GM19025 (cell line): ENCODE measurements around the gene AHNAK.
"Not testable (repeated sequence)": the region's sequence is repeated elsewhere in the genome, so short reads cannot be mapped to it uniquely, and the experiment has no call there.

Experiments used
- ATAC-seq: cut with Tn5 transposase; IDR thresholded peaks from one replicate; pipeline ENCODE4 v1.9.1; 2021; ENCODE audit warnings: mild to moderate bottlenecking, low read depth, moderate library complexity; ENCODE audit not compliant: unreplicated experiment

The AHNAK gene

DNA sequence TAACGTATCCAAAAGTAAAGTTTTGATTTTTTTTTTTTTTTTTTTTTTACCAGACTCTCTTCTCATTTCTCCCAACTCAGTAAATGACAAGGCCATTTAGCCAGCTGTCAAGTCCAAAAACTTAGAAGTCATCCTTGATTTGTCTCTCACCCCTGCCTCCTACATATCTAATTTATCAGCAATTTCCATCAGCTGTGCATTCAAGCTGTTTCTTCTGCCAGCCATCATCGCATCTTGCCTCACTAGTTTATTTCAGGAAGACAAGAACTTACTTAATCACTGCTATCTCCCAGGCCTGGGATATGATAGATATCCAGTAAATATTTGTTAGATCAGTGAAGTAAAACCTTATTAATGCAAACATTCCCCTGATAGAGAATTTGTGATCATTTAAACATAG lies 80.2 kb downstream of the AHNAK start:
- ATAC-seq, result no peak

DNA sequence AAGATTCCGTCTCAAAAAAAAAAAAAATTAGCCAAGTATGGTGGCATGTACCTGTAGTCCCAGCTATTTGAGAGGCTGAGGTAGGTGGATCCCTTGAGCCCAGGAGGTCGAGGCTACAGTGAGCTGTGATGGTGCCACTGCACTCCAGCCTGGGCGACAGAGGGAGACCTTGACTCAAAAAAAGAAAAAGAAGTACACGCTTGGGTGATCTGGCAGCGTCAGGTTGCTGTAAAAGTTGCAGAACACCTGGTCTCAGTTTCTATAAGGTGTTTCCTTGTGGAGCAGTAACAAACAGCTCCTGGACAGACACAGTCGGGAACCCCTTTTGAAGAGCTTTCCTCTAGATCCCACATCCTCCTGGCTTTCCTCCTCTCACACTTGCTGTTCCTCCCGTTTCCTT lies 82.0 kb downstream of the AHNAK start:
- ATAC-seq, result no peak

DNA sequence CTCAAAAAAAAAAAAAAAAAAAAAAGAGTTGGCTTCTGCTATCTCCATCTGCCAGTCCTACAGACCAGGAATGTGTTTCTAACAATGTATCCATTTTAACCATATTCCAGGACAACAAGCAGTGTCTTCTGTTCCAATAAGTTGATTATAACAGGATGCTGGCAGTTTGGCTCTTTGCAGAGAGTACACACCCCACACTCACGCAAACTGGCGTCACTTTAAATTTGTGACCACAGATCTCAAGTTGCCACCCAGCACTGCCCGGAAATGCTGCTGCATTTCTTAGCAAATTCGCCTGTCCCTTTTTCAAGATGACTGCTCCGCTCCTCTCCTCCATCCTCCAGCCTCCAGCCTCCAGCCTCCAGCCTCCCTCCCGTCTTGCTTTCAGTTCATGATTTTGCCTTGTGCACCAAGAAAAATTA lies 83.5 kb downstream of the AHNAK start:
- no peak for ATAC-seq

DNA sequence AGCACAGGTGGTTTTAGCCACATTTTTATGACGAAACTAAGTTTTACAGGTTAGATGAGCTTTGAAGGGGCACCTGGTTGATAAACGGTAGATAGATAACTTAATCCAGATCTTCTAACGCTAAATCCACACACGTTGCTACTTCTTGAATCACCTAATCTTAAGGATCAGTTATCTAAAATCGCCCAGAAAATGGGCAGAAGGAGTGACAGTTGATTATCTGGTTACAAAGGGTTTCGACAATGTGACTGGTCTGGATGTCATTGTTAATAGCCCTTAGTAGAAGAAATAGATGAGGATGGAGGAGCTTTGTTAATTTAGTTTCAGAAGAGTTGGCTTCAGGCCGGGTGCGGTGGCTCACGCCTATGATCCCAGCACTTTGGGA lies 84.1 kb downstream of the AHNAK start:
- no peak for ATAC-seq

DNA sequence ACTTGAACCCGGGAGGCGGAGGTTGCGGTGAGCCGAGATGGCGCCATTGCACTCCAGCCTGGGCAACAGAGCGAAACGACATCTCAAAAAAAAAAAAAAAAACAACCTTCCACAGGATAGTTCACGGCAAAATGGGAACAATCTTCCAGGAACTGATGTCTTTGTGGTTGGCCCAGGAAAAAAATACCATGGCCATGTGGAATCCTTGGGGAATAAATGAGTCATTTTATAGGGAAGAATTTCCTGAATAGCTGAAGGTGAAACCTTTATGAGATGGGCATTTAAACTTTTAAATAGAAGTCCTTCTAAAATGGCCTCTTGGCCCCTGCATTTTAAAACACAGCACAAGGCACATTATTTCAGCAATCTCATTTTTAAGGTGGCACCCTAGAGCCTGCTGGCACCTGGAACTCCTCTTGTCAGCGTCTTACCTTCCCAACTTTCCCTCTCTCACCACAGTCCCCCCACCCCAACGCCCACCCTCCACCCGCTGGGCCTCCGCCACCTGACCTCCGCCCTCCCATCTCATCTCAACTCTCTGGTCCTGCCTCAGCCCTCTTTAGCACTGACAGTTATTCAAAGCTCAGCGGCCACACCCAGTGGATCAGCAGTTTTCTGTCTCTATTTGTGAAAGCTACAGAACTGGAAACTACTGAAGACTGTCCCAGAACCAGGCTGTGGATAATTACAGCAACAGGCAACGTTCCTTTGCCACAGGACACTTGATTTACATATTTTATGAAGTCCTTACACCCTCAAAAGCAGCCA lies 84.7 kb downstream of the AHNAK start:
- ATAC-seq, result no peak

DNA sequence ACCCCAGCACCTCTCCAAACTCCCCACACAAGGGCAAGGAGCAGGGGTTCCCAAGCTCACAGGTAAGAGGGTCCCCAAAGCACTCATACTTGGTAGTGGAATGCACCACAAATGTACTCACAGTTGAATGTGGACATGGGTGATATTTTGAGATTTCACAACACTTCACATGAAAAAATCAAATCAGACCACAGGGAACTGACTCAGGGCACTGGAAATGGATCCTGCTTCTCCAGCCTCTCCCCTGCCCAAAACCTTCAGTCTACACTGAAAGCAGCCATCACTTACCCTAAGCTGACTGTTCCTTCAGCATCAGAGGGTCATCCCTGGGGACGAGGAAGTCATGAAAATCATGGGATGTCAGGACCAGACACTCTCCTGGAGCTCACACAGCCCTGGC lies 87.5 kb downstream of the AHNAK start:
- no peak for ATAC-seq

DNA sequence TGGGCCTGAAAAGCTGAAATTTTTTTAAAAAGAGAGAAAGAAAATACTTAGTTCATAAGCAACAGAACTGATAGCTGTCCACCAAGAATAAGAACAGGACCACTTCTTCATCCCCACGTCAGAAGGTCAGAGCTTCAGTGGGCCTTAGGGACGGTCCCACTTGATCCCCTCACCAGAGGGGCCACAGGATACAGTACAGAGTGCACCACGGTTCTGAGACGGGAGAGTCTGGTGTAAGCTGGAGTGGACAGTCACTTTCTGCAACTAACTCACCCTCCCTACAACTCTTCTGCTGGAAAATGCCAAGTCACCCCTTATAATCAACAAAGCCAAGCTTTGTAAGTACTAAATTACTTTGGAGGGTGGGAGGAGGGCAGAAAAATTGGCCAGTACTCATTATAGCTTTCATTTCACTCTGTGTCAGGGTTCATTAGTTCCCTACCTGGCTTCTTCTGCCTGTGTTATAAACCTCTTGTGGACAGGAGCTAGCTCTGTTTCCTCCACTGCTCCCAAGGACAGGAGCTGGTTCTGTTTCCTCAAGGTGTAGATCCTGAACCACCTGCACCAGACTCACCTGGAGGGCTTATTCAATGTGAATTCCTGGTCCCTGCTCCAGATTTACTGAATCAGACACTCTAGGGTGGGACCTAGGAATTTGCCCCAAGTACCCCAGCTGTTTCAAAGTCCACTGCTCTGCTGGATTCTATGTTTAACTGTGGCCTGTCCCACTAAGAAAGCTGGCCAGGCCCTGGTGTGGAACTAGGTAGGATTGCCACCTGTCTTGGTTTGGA lies 88.2 kb downstream of the AHNAK start:
- ATAC-seq, result no peak

DNA sequence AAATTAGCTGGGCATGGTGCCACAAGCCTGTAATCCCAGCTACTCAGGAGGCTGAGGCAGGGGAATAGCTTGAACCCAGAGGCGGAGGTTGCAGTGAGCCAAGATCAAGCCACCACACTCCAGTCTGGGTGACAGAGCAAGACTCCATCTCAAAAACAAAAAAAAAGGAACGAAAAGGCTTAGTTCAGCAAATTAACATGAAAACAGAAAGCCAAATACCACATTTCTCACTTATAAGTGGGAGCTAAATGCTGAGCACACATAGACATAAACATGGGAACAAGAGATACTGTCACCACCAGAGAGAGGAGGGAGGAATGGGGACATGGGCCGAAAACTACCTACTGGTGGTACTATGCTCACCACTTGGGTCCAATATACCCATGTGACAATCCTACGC lies 89.1 kb downstream of the AHNAK start:
- no peak for ATAC-seq

DNA sequence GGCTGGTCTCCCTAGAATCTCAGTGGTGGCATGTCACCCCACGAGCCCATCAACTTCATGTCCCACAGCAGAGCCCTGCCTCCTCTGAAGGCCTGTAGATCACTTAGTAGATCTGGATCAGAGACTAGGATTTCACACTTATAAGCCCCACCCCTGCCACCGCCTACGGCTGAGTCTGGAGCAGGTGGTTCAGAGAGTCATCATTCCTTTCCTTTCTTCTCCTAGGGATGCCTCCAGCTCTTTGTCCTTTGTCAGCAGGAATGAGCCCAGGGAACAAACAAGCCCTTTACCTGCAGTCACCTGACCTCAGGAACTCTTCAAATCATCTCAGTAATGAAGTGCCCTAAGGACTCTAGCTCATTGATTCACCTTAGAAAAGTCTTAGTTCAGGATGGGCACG lies 90.0 kb downstream of the AHNAK start:
- ATAC-seq, result no peak

DNA sequence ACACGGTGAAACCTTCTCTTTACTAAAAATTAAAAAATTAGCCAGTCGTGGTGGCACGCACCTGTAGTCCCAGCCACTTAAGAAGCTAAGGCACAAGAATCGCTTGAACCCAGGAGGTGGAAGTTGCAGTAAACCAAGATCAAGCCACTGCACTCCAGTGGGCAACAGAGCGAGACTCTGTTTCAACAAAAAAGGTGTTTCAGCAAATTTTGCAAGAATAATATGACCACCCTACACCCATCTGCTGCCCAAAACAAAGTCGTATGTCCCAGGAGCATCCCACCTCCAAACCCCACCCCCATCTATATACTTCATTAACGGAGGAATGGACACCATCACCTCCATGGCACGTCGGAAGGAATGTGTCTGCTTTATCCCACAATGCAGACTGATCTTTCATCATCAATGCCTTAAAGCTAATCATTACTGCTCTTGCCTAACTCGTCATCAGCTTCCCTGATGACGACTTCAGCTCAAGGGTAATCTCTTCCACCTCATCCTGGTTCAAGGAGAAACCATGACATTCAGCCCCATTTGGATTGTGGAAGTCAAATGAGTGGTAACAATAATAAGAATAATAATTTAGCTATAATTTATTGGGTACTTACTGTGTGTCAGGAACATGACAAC lies 93.7 kb downstream of the AHNAK start:
- no peak for ATAC-seq

DNA sequence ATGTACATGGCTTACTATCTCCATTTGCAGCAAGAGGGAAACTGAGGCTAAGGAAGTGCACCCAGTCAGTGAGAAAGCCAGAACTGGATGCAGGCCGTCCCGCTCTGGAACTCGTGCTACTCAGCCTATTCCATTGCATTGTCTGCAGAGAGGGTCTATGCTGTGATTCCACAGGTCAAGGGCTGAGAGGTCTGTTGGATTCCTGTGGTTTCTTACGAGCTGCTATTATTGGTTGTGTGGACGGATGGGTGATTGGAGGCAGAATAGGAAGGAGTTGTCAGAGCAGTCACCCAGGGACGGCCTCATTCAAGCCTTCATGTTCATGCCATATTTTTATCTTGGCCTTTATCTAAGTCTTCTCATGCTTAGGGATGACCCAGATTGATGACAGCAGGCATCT lies 94.3 kb downstream of the AHNAK start:
- no peak for ATAC-seq

DNA sequence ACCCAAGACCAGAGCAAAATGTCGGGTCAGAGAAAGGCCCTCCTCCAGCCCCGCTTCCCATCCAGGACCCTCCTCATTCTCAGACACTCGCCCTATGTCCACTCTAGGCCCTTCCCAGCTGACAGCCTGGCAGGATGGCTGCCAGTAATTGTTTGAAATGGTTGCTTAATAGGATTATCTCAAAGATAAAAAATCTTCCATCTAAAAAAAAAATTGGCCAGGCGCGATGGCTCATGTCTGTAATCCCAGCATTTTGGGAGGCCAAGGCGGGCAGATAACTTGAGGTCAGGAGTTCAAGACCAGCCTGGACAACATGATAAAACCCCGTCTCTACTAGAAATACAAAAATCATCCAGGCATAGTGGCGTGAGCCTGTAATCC lies 95.4 kb downstream of the AHNAK start:
- no peak for ATAC-seq

DNA sequence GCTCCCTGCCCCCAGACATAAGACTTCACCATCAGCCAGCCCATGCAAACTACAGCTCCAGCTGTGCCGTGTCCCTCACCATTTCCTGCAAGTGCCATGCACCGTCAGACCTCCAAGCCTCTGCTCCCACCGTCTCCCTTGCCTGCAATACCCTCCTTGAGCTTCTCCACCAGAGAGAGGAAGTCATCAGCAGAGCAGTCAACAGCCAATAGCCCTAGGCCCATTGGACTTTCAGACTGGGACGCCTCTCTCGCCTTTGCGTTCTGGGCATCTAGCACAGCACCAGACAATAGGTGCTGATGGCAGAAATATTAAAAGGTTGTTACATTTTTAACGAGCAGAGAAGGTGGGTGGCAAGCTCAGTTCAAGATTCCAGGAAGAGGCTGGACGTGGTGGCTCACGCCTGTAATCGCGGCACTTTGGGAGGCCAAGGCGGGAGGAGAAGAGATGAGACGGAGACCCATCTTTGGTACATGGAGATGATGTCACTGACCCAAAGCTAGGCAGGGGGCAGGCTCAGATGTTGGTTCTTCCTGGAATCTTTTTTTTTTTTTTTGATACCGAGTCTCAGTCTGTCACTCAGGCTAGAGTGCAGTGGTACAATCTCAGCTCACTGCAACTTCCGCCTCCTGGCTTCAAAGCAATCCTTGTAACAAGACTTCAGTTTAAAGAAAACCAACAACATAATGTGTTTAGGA lies 95.9 kb downstream of the AHNAK start:
- ATAC-seq, result no peak

DNA sequence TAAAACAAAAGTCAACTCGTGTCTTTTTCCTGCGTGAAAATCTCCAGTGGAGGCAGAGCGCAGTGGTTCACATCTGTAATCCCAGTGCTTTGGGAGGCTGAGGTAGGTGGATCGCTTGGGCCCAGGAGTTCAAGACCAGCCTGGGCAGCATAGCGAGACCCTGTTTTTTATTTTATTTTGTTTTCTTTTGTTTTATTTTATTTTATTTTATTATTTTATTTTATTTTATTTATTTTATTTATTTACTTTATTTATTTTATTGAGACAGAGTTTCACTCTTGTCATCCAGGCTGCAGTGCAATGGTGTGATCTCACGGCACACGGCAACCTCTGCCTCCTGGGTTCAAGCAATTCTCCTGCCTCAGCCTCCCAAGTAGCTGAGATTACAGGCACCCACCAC lies 96.7 kb downstream of the AHNAK start:
- ATAC-seq, result not testable (repeated sequence)

DNA sequence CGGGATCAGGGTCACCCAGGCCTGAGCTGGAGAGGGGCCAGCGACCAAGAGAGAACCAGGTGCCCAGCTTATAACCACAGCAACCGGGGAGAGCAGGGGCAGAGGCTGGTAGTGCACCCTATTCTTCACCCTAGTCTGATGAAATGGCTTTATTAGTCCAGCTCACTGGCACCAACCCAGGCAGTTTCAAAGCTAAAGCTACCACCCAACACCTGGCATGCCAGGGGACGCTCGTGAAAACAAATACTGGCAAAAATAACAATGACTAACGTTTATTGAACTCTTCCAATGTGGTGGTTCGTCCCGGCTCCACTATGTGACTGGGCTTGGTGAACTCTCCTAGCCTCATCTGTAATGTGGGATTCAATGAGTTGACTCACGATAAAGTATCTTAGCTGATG lies 97.2 kb downstream of the AHNAK start:
- ATAC-seq, result no peak

DNA sequence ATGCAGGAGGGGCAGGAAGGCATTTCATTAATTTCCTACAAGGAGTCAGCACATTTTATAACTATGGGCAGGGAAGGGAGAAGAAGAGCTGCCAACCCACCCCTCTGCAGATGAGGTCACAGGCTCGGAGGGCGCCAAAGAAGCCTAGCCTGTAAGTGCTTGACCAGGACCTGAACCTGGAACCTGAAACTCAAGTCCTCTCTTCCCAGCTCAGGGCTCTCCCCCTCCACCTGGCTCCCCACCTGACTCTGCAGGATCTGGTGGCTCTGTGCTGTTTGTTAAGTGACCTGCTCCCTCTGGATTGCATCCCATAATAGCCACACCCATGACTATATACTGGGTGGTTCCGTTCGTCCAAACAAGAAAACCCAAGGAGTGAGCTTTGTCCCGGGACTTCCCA lies 100.5 kb downstream of the AHNAK start:
- ATAC-seq, result no peak

DNA sequence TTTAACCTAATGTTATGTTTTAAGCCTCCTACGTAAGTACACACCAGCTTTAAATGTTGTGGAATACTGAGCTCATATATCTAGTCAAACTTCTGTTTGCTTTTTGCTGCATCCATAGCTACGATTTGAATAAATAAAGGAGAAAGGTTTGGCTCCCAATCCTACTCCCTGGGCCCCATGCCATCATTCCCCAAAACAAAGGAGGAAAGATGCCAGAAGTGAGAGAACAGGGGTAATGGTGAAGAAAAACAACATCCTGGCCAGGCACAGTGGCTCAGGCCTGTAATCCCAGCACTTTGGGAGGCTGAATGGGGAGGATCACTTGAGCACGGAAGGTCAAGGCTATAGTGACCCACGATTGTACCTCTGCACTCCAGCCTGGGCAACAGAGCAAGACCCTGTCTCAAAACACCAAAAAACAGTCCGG lies 101.3 kb downstream of the AHNAK start:
- no peak for ATAC-seq

DNA sequence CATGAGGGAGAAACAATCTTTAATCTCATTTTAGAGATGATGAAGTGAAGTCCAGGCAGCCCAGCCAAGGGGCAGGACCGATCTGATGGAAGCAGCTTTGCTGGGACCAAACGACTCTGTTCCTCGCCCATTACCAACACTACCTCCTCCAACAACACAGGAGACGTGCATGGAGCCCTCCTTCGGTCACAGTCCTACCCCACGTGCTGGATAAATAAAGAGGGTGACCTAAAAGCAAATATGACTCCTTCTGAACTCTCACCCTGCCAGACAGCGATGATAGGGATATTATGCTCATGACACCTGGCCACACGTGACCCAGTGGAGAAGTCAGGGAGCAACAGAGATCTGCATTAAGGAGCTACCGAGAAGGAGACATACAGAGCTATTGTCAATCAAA lies 101.8 kb downstream of the AHNAK start:
- no peak for ATAC-seq

DNA sequence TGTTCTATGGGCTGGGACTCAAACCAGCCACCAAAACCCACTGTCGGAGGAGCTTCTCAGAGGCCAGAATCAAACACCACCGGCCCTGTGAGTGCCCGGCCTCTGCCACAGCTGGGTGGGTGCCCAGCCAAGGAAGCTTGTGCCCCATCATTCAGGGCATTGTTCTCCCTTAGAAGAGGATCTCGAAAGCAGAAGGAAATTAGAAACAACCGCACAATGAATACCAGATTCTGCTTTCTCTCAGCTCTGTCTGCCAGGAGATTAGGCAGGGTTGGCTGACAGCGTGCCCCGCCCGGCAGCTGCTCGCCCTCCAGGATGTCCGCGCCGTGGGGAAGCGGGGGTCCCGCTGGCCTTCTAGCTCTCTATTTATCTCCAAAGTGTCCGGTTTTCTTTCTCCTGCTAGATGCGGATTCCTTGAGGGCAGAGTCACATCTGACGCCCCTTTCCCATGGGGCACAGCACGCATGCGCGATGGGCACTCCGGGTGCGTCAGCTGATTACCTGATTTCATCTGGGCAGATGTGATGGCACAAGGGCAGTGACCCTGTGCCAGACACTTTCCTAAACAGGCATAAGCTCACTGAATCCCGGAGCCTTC lies 102.3 kb downstream of the AHNAK start:
- ATAC-seq, result no peak

DNA sequence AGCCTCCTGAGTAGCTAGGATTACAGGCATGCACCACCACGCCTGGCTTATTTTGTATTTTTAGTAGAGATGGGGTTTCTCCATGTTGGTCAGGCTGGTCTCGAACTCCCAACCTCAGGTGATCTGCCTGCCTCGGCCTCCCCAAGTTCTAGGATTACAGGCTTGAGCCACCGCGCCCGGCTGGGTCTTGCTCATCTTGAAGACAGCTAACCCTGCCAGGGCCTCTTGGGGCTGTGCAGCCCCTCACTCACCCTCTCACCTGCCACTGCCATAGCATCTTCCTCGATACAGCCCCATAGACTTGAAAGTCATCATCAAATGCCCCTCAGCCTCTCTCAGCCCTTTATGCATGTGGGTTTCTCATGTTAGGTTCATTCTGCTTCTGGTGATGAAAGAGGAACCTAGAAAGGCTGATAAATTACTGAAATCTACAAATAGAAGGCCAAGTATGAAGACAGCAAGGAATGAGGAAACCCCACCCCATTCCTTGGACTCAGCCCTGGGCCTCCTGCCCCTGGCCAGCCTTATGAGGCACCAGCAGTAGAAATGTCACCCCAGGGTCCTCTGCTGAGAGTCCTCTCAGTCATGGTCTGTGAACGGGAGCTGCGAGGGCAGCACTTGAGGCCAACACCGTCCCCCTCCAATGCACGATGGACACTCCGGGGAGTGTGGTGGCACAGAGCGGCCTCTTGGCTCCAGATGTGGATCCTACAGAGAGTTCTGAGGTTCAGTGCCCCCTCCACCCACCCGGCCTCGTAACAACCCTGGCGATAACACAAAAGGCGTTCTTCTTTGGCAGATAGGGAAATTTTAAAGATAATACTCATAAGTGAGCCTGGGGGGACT lies 103.0 kb downstream of the AHNAK start:
- no peak for ATAC-seq
